HEK293 (cell line): ENCODE results near the gene C2CD3.

Experiments used
- CTCF ChIP-seq: fragments of 450-650 bp; formaldehyde crosslinking; IDR thresholded peaks from 2 replicates; pipeline ENCODE4 v1.5.1; 2016; ENCODE audit warnings: missing biosample characterization, missing genetic modification characterization
- ELK4 ChIP-seq: IDR thresholded peaks from 2 replicates; pipeline ENCODE4 v1.6.1; 2011; ENCODE audit warnings: mild to moderate bottlenecking, low read depth, low read length, borderline replicate concordance
- PBX3 ChIP-seq: sonication (generic); formaldehyde crosslinking; IDR thresholded peaks from 2 replicates; pipeline ENCODE4 v1.8.1; 2022; ENCODE audit warnings: mild to moderate bottlenecking, moderate library complexity, missing genetic modification reagents
- ZBTB26 ChIP-seq: fragments of 450-650 bp; formaldehyde crosslinking; optimal IDR thresholded peaks from 2 replicates; pipeline ENCODE3; 2016; ENCODE audit warnings: missing biosample characterization, mild to moderate bottlenecking, missing genetic modification characterization
- ZBTB48 ChIP-seq: fragments of 450-650 bp; formaldehyde crosslinking; IDR thresholded peaks from 2 replicates; pipeline ENCODE4 v1.5.1; 2016; ENCODE audit warnings: missing biosample characterization, missing genetic modification characterization
- ZNF148 ChIP-seq: fragments of 450-650 bp; formaldehyde crosslinking; IDR thresholded peaks from 2 replicates; pipeline ENCODE4 v1.5.0; 2017; ENCODE audit warnings: missing biosample characterization, missing genetic modification characterization, borderline replicate concordance
- ZNF274 ChIP-seq, 2 experiments: fragments of 200-500 bp in 1 of 2; fragments of 450-650 bp in 1 of 2; sonication (Bioruptor generic) in 1 of 2; formaldehyde crosslinking in 1 of 2; IDR thresholded peaks; 2 replicates each; pipeline versions ENCODE4 v1.5.1 to v1.6.1; 2014 to 2016; ENCODE audit warnings: borderline replicate concordance in 1 of 2, inconsistent platforms in 1 of 2, low read length in 1 of 2, missing biosample characterization in 1 of 2, missing genetic modification characterization in 1 of 2

GRCh38 chr11:74208507-74208906, 37.7 kb upstream of the C2CD3 start:
- no peak for TF ChIP-seq CTCF (tag by site-specific recombination)
- TF ChIP-seq ZBTB48, result no peak
- no peak for TF ChIP-seq ZNF148 (tag by site-specific recombination)
- no peak for TF ChIP-seq ZBTB26 (tag by site-specific recombination)
- no peak for TF ChIP-seq PBX3
- TF ChIP-seq ELK4, result no peak
- no peak for TF ChIP-seq ZNF274 (IDR thresholded peaks at IDR 0.05; ENCODE audit: low read length)
- no peak for TF ChIP-seq ZNF274 (tag by site-specific recombination; IDR thresholded peaks at IDR 0.05; ENCODE audit: borderline replicate concordance)
